Adrenal gland (tissue), 5 donors: ENCODE results near the gene IL34.

Experiments used
- POLR2A ChIP-seq, 2 donors: fragments of 450-650 bp; IDR thresholded peaks; one replicate each; pipeline ENCODE4 v1.6.1; 2017; ENCODE audit warnings: antibody characterized with exemption in 2 of 2, mild to moderate bottlenecking in 2 of 2, moderate library complexity in 1 of 2
- TF ChIP-seq, protein P1 (sequence below), 6 experiments: fragments of 450-650 bp in 4 of 6; fragments of 200-600 bp in 2 of 6; sonication (generic) in 1 of 6; IDR thresholded peaks; 1 replicate in 5 of 6; 2 replicates in 1 of 6; pipeline versions ENCODE4 v1.5.1 to v1.8.0; 2016 to 2021; ENCODE audit warnings: antibody characterized with exemption in 6 of 6, mild to moderate bottlenecking in 2 of 6, moderate library complexity in 1 of 6
- donor health status: DM: no; HTN: no; CAD: no.

DNA sequence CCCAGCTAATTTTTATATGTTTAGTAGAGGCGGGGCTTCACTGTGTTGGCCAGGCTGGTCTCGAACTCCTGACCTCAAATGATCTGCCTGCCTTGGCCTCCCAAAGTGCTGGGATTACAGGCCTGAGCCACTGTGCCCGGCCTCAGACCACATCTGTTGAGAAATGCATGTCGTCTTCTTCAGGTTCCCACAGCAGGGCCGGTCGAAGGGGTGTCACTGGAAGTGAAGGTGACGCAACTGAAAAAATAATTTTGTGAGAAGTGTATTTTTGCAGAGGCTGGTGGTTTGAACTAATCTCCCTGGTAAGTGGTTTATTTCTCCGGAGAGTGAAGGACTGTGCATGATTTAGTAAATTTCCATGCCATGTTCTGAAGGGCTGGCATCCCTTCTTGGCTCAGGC, 33.4 kb upstream of the IL34 start:
- TF ChIP-seq, protein P1, sequence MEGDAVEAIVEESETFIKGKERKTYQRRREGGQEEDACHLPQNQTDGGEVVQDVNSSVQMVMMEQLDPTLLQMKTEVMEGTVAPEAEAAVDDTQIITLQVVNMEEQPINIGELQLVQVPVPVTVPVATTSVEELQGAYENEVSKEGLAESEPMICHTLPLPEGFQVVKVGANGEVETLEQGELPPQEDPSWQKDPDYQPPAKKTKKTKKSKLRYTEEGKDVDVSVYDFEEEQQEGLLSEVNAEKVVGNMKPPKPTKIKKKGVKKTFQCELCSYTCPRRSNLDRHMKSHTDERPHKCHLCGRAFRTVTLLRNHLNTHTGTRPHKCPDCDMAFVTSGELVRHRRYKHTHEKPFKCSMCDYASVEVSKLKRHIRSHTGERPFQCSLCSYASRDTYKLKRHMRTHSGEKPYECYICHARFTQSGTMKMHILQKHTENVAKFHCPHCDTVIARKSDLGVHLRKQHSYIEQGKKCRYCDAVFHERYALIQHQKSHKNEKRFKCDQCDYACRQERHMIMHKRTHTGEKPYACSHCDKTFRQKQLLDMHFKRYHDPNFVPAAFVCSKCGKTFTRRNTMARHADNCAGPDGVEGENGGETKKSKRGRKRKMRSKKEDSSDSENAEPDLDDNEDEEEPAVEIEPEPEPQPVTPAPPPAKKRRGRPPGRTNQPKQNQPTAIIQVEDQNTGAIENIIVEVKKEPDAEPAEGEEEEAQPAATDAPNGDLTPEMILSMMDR (IDR thresholded peaks at IDR 0.05): no peak
- no peak for TF ChIP-seq POLR2A (IDR thresholded peaks at IDR 0.05)
